ENCODE data around the gene RNF151.
"Not testable (repeated sequence)": the region's sequence is repeated elsewhere in the genome, so short reads cannot be mapped to it uniquely, and the experiment has no call there.

The RNF151 gene

DNA sequence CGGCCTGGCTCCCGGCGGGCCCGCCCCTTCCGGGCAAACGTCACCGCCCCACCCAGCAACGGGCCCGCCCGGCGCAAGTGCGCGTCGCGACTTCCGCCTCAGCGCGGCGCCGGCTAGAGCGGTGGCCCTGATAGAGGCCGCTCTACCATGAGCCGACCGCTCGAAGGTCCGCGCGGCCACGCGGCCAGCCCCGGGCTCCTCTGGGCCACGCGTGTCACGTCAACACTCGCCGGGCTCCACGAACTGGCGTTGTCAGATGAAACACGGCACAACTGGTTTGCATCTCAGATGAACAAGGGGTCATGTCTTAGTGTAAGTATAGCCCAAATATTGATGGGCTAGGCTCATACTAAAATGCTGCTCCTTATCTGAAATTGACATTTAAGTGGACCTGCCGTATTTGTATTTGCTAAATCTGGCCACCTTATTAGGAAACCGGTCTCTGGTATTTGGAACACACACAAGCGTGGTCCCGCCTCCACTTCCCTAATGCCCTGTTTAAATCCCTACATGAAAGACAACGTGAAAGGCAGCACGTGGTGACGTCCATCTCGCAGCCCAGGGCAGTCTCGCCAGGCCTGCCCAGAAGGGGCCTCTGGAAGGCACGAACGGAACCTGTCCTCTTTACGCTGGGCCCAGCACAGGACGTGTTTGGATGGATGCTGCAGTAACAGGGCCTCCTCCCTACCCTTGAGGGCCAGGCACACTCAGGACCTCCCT is 43.3 kb downstream of the RNF151 start, which contains the start of gene ZNF598:
Gene ZNF598 (minus strand): TSS at position 31 of the 720 bp plus-strand sequence.
- DNase-seq: peak; percentile 84

DNA sequence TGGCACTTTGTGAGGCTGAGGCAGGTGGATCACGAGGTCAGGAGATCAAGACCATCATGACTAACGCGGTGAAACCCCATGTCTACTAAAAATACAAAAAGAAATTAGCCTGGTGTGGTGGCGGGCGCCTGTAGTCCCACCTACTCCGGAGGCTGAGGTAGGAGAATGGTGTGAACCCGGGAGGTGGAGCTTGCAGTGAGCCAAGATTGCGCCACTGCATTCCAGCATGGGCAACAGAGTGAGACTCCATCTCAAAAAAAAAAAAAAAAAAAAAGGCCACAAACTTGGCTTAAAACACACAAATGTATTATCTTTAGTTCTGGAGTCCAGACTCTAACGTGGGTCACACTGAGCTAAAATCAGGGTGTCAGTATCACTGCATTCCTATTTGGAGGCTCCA is 45.1 kb downstream of the RNF151 start:
- DNase-seq: not testable (repeated sequence)

DNA sequence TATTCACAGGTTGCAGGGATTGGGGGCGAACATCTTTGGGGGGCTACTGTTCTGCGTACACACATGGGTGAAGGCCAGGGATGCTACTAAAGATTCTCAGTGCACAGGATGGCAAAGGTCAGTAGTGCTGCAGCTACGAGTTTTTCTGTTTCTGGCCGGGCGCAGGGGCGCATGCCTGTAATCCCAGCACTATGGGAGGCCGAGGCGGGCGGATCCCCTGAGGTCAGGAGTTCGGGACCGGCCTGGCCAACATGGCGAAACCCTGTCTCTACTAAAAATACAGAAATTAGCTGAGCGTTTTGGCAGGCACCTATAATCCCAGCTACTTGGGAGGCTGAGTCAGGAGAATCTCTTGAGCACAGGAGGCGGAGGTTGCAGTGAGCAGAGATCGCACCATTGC is 46.9 kb downstream of the RNF151 start:
- no peak for DNase-seq

GRCh38 chr16:2015117-2015946 is 48.7 kb downstream of the RNF151 start:
- no peak for DNase-seq

GRCh38 chr16:2015947-2016208 is 49.2 kb downstream of the RNF151 start:
- no peak for DNase-seq

DNA sequence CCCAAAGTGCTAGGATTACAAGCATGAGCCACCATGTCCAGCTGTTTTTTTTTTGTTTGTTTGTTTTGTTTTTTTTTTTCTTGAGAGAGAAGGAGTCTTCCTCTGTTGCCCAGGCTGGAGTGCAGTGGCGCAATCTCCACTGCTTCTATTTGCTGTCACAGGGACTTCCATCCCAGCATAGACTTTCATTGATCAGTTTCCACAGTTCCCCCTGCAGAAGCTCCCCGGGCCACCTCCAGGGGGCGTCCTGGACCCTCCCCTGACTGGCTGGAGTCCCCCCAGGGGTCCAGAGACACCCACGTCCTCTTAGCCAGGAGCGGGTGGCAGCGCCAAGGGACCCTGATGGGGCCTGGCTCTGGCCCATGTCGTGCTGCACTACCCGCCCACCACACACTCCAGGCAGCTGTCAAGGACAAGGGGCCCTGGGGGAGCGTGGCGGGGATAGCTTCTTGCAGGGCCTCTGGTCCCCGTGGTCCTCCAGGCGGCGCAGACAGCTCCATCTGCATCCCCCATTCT is 49.8 kb downstream of the RNF151 start:
- no peak for DNase-seq
